Endometrial microvascular endothelial cells (primary cell): ENCODE measurements around the gene GPANK1. TPM values are rescaled to one million over a fixed set of nuclear protein-coding genes. Genes with fewer than 3 reads are reported as not detected.
"Not testable (repeated sequence)": the region's sequence is repeated elsewhere in the genome, so short reads cannot be mapped to it uniquely, and the experiment has no call there.

ENCODE experiments used
- in situ Hi-C: cut with HindIII; loops from 2 replicates; pipeline ENCODE4 v1.10.0; 2017; ENCODE audit warnings: low sequenced_read_pairs, low pct_unique_long_range_greater_than_20kb; ENCODE audit errors: inconsistent ontology term
- total RNA-seq: library from RNA; depleted of rRNA; stranded (reverse); fragments of >200 nt; gene quantifications from one replicate; pipeline ENCODE4 v1.2.3, GENCODE V29; 2015; ENCODE audit errors: inconsistent ontology term

Gene GPANK1
- total RNA-seq = 15.2 TPM

DNA sequence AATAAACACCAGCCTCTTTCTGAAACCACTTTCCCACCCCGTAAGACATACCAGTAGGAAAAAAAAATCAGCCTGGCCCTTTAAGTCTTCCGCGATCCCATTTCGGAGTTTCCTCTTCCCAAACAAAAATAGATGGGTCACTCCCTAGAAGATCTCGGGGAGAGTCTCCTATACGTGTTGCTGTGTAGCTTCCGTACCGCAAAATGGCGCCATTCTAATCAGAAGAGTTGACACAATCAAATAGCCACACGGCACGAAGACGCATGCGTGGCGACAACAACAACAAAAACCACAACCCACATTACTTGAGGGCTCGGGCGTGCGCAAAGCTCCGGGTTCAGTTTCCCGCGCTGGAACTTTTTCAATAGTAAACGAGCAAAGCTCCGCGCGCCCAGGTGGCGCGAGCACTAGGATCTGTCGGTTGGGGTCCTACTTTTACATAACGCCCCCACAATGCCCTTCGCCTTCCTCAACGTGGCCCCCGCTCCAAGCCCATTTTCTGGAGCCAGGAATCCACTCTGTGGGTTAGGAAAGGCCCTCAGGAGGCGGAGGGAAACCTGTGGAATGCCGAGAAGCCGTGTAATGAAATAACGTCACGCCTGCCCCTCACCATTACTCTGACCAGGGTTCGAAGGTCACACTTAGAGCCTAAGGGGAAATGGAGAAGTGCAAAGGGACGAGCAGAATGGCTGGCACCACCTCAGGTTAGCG is at the start of gene GPANK1:
Gene GPANK1 (minus strand): TSS at position 208 of the 711 bp plus-strand sequence. CDS start 519 bp downstream, outside the sequence.
- in situ Hi-C loops = no loop called here

DNA sequence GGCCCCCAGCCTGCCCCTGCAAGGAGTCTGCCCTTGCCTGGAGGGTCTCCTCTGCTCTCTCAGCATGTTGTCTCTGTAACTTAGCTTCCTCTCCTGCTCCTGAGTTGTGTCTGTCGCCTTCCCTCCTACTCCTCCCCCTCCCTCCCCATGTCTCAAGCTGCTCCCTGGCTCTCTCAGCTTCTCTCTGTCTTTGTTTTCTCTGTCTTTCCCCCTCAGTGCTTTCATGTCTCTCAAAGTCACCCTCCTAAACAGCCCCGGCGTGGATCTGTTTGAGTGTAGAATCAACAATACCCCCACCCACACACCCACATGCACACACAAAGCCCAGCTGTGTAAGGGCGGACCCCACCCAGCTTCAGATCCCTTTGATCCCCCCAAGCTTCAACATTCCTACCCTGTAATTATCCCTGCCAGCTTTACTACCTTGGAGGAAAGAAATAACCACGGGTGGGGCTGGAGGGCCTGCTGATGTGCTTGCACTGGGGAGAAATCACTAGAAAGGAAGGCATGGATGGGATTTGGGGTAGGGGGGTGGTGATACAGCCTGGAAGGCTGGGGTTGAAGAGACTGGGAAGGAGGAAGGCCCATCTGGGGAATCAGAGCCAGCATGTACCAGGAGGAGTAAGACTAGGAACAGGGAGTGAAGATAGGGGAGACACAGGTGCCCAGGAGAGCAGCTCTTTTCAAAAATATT is 49.3 kb upstream of the GPANK1 start:
- in situ Hi-C loops = no loop called here

DNA sequence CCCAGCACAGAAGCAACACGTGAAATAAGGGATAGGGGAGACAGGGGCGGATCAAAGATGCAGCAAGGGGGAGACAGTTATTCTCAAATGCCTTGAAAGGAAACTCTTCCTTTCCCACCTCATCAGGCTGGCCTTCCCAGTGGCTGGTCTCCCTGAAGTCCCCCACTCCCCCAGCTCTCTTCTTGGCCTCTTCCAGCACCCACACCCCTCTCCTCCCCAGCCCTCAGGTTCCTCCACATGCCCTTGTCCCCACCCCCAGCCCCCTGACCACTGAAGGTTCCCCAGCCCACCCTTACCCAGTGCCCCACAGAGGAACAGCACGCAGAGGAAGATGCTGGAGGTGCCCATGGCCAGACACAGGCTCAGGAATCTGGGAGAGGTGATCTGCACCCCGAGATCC is 48.7 kb upstream of the GPANK1 start:
- in situ Hi-C loops = no loop called here

DNA sequence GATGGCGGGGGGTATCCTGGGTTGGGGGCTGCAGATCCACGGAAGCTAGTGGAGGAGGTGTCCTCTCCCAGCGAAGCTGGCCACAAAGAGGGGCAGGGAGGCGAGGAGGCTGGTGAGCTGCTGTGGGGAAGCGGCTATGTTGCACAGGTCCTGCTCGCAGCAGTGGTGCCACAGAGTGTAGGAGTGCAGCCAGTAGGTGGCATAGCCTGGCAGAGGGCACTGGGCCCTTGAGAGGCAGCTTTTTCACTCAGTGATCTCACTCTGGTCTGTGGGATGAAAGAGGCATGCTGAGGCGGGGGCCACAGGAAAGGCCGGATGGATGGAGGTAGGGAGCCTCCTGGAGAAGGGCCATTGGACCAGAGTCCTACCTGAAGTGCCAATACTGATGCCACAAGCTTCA is 47.5 kb upstream of the GPANK1 start:
- in situ Hi-C loops = no loop called here

DNA sequence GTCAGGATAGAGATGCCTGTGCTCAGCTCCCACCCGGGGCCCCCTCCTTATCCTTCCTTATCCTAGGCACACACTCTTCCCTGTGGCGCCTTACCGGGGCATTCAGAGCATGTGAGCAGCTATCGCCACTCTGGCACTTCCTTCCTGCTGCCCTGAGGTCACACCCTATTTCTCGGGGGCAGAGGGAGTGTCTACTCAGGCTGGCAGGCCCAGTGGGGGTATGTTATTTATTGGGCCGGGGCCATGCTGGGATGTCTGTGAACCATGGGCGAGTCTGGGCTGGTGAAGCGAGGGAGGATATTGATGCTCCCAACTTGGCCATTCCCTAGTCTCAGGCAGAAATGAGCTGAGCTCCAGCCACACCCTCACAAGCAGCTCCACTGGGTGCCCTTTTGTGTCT is 46.4 kb upstream of the GPANK1 start:
- in situ Hi-C loops = no loop called here

DNA sequence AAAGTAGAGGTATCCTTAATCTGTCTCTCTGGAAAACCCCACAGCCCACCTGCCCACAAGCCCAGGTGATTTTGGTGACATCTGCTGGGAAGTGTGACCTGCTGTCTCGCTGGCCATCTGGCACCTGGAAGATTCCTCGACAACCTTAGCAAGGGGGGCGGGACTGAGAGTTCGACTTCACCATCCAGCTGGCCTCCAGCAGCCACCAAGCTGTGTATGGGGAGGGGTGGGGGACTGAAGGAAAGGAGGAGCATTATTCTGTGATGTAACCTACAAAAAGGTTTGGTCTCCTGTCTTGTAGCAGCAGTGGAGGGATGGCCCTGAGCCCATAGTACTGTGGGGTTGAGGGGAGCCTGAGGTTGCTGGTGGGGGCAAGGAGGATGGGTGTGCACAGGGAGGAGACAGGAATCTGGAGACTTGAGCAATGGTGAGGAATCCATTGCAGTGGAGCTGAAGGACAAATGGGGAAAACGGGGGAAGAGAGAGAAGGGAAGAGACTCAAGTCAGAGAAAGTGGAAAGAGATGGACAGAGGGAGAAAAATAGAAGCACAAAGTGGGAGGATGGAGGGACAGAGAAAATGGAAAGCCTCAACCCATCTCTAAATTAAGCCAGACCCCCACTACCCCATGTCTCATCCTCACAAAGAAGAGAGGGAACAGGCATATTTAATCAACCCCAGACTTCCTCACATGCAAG is 45.9 kb upstream of the GPANK1 start:
- in situ Hi-C loops = no loop called here

DNA sequence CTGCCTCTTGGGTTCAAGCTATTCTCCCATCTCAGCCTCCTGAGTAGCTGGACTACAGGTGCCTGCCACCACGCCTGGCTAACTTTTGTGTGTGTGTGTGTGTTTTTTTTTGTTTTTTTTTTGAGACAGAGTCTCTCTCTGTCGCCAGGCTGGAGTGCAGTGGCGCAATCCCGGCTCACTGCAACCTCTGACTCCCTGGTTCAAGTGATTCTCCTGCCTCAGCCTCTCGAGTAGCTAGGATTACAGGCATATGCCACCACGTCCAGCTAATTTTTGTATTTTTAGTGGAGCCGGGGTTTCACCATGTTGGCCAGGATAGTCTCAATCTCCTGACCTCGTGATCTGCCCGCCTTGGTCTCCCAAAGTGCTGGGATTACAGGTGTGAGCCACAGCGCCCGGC is 44.4 kb upstream of the GPANK1 start:
- in situ Hi-C loops = not testable (repeated sequence)

DNA sequence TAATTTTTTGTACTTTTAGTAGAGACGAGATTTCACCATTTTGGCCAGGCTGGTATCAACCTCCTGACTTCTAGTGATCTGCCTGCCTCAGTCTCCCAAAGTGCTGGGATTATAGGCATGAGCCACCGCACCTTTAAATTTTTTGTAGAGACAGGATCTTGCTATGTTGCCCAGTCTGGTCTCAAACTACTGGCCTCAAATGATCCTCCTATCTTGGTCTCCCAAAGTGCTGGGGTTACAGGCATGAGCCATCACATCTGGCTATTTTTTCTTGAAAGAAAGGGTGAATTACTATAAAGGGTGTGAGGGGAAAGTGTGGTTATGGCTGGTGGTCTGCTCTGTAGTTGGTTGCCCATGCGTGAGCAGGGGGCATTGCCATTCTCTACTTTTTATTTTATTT is 43.4 kb upstream of the GPANK1 start:
- in situ Hi-C loops = no loop called here

DNA sequence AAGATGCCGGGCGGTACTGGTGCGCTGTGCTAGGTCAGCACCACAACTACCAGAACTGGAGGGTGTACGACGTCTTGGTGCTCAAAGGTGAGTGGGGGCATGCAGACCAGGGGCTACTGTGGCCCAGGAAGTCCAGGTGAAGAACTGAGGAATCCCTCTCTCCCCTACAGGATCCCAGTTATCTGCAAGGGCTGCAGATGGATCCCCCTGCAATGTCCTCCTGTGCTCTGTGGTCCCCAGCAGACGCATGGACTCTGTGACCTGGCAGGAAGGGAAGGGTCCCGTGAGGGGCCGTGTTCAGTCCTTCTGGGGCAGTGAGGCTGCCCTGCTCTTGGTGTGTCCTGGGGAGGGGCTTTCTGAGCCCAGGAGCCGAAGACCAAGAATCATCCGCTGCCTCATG is 42.9 kb upstream of the GPANK1 start:
- in situ Hi-C loops = no loop called here

DNA sequence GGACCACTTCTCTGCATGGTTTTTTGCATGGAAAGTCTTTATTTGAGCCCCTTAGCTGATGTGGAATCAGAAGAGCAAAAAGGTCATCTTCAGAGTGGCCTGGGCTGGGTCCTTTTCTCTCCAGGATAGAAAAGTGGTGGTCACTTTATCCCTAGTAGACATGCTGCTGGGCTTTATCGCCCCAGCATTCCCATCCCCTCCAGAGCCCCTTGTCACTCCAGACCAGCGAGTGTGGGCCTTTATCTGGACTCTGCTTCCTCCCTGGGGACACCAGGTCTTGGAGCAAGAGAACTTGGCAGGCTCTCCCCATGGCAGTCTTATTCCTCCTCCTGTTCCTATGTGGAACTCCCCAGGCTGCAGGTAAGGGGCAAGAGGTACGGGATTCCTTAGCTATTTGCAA is 41.8 kb upstream of the GPANK1 start, which contains the start of gene LY6G6F:
Gene LY6G6F (plus strand): TSS at position 268 of the 400 bp plus-strand sequence. CDS start 41 bp downstream, at position 309.
- in situ Hi-C loops = no loop called here

DNA sequence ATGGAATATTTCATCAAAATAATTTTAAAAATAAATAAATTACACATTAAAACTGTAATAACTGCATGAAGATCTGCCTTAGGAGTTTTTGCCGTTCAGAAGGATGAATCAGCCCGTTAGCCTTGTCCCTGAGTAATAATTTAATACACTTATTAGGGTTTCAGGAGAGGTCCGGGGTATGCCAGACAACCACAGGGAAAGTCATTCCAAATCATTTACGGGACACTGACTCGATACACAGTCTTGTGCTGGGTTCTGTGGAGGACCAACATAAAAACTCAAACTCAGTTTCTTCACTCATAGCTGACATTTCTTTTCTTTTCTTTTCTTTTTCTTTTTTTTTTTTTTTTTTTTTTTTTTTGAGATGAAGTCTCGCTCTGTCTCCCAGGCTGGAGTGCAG is 41.1 kb upstream of the GPANK1 start:
- in situ Hi-C loops = no loop called here

DNA sequence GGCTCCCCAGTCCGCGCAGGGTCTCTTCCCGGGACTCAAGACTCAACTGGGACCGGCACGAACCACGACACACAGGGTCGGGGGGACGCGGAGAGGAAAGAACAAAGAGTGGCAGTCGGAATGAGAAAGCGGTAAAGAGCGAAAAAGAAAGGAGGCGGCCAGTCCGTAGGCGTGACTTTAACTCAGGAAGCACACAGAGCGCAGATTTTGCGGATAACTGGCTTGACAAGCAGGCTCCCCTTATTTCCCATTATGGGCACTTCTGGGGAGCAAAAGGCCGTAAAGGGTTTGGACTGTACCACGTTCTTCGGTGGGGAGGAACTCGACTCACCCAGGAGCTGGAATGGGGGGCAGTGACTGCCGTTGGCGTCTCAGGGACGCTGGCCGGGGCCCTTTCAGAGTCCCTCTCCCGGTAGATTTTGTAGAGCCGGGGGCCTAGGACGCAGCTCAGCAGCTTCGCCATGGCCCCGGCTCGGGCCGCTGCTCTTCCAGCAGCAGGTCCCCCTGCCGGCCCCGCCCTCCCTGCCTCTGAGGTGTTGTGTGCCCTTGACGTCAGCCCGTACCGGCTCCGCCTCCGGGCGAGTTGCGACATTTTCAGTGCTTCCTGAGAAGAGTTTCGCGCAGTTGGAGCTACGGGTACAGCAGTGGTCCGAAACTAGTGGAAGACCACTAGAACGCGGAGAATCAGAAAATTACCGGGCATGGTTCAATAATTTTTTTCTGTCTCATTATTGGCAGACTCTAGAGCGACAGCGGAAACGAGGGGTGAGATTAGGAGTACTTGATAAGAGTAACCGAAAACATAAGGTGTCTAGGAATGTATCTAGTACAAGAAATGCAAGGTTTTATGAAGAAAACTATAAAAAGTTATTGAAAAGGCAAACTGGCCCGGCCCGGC is 38.3 kb upstream of the GPANK1 start, which contains the start of gene ABHD16A:
Gene ABHD16A (minus strand): TSS at position 506 of the 898 bp plus-strand sequence. CDS start 43 bp downstream, at position 463.
- in situ Hi-C loops = no loop called here

DNA sequence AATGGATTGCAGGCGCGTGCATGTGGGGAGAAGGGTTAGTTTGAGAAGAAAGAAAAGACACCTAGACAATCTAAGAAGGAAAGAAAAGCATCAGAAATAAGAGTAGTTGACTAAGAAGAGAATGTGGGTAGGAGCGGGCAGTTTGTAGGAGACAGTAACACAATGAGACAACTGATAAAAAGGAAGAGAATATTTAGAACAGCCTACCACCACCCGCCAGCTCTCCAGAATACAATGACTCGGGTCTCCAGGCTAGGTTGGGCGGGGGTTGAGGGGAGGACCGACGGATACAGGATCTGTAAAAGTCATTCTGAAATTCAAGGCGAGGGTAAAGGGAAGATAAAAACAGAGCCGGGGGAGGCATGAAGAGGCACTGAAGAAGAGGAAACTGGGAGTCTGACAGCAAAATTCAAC is 37.6 kb upstream of the GPANK1 start:
- in situ Hi-C loops = no loop called here

DNA sequence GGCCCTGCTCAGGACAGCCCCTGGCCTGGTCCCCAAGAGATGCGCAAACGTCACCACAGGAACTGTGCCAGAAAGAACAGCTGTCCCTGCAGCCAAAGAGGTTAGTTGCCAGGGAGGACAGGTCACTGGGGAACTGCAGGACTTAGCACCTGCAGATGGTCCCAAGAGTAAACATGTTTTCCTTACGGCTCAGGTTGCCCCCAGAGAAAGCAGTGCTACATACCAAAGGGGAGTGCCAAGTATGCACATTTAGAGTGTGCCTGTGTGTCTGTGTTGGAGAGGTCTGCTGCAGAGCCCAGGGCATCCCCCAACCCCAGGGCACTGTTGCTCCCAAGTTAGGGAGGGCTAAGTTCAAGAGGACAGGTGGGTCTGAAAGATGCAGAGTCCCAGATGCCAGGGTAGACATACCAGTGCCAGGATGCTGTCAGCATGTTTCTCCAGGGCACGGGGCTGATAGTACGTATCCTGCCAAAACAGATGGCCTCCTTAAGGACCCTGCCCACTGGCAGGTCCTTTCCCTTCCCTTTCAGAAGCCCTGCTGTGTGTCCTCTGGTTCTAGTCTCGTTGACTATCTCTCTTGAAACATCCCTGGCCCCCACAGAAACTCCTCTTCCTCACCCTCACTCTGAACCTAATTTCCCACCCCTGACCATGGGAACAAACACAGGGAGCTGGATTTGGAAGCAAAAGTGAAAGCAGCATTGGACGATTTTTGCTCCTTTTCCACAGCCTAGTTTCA is 37.0 kb upstream of the GPANK1 start:
- in situ Hi-C loops = no loop called here

DNA sequence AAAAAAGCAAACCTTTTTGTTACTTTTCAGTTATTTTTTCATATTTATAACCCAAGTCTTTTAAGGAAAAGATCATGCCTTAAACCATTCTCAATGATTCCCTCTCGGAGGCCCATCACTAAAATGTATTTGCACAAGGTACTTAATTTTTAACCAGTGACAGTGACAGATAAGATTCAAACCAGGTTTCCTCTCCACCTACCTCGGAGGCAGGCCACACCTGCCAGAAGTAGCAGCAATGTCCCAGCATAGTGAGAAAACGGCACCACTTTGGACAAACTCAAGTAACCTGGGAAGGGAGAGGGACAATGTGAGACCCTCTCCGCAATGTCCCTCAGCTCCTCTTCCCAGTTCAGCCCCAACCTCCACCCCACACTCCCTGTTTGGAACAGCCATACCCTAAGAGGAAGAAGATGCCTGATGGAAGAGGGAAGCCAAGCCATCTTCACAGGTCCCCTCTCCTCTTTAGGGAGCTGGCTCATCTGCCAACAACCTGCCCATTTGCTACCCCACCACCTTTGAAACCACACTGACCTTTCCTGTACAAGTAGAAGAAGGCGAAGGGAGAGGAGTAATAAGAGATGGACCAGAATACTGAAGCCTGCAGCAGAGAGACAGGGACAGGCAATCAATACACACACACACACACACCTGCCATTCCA is 36.1 kb upstream of the GPANK1 start:
- in situ Hi-C loops = no loop called here

DNA sequence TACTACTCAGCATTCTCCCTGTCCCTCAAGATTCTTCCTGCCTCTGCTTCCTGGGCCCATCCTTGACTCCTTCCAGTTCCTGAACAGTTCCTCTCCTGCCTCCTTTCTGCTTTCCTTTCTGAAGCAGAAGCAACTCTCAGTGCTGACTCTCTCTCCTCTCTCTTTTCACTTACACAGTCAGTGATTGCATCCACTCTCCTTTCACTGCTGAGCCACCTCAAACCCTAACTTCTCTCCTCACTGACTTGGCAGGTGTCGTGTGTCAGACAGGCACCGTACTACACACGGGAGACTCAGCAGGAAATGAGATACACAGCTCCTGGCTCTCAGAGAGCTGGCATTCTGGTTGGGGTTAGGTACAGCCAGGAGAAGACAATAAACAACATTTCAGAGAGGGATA is 32.8 kb upstream of the GPANK1 start:
- in situ Hi-C loops = no loop called here

DNA sequence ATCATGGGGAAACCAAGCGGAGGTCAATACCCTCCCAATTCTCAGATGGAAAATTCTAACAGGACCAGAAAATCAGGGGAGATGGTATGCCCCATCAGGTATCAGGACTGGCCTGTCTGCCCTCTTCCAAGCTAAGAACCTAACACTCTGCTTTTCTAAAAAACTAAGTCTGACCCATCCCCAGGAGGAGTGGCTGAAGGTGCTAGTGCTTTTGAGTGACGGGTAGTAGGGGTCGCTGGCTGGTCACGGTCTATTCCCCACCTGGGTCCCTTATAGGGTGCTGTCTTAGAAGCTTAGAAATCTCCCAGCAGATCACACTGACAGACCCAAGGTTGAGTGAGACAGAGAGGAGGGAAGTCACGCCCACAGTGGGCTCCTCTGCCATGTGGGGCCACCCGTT is 28.7 kb upstream of the GPANK1 start:
- in situ Hi-C loops = no loop called here

DNA sequence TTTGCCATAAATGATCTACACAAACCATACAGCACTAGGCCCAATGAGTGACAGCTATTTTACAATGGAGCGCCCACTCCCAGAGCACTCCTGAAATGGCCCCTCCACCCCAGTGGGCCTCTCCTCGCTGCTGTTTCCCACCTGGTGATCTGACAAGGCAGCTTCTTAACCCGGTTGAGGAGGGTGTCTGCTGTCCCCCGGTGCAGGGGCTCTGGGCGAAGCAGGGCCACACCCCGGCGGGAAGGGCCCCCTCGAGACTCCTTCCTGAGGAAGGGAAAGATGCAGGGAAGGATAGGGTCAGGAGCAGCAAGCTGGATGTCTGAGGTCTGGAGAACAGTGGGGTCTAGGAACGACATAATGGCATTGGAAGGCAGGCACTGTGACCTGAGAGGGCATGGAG is 28.1 kb upstream of the GPANK1 start:
- in situ Hi-C loops = no loop called here
